ENCODE results near the gene PRSS2. TPM values are rescaled to one million over a fixed set of nuclear protein-coding genes. Genes with fewer than 3 reads are reported as not detected.

PRSS2 gene
- total RNA-seq, 1 donor from 2014 or later = 2.0 TPM

DNA sequence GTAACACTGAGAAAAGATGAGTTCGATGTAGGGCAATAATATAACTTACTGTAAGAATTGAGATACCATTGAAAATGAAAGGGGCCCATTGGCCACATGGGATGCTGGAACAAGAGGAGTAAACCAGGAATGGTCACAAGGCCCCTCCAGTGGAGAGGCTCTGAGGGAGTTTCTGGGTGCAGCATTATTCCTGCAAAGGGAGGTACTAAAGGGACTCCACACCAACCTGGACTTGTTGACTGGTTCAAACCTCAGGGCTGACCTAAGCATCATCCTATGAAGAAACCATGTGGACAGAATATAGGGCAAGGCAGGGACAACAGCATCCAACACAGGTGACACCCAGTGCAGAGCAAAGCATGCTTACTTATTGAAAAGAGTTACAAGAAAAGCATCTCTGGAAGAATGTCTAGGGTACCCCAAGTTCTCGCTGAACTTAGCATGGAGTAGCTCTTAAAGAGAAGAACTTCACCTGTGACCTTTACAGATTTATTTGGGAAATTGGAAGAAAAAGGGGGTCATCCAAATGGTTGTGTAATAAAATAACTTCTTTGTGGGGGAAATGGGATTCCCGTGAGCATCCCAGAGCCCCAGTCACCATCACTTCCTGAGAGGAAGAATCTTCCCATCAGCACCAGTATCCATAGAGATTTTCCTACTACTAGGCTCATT, 34.7 kb downstream of the PRSS2 start:
- TF ChIP-seq, protein P1, sequence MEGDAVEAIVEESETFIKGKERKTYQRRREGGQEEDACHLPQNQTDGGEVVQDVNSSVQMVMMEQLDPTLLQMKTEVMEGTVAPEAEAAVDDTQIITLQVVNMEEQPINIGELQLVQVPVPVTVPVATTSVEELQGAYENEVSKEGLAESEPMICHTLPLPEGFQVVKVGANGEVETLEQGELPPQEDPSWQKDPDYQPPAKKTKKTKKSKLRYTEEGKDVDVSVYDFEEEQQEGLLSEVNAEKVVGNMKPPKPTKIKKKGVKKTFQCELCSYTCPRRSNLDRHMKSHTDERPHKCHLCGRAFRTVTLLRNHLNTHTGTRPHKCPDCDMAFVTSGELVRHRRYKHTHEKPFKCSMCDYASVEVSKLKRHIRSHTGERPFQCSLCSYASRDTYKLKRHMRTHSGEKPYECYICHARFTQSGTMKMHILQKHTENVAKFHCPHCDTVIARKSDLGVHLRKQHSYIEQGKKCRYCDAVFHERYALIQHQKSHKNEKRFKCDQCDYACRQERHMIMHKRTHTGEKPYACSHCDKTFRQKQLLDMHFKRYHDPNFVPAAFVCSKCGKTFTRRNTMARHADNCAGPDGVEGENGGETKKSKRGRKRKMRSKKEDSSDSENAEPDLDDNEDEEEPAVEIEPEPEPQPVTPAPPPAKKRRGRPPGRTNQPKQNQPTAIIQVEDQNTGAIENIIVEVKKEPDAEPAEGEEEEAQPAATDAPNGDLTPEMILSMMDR (IDR thresholded peaks at IDR 0.05; ENCODE audit: unreplicated experiment) = no peak
- Mint-ChIP-seq H3K36me3 (ENCODE audit: low read depth, unreplicated experiment) (no peaks in the 10 kb centered on the region), H3K4me3 (ENCODE audit: unreplicated experiment) (no peak overlapping the region), H3K9me3 (ENCODE audit: unreplicated experiment) (no peaks in the 10 kb centered on the region), H3K27ac (ENCODE audit: unreplicated experiment) (no peak overlapping the region), H3K4me1 (ENCODE audit: unreplicated experiment) (no peaks in the 10 kb centered on the region), H3K27me3 (ENCODE audit: unreplicated experiment) (peaks cover 6% of the 10 kb centered on the region)
- no peak for DNase-seq (ENCODE audit: low spot score)

DNA sequence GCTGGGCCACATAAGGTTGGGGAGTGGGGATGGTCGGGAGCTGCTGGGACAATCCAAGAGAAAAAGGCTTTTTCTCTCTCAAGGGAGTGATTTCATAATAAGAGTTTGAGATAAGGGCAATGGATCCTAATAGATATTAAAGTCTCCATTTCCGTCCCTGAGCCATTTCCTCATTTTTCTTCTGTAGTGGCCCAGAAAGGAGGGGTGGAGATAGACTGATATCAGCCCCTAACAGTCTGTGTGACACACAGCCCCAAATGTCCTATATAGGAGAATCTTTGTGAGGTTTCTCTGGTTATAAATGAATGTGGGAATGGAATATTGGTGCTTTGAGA, 35.2 kb downstream of the PRSS2 start:
- TF ChIP-seq, protein P1 (IDR thresholded peaks at IDR 0.05; ENCODE audit: unreplicated experiment) = no peak
- no peak for DNase-seq (ENCODE audit: low spot score)
- peaks cover 6% of the 10 kb centered on the region for H3K27me3 Mint-ChIP-seq (ENCODE audit: unreplicated experiment)
- no peaks in the 10 kb centered on the region for H3K4me1 Mint-ChIP-seq (ENCODE audit: unreplicated experiment)
- no peak overlapping the region for H3K27ac Mint-ChIP-seq (ENCODE audit: unreplicated experiment)
- no peaks in the 10 kb centered on the region for H3K9me3 Mint-ChIP-seq (ENCODE audit: unreplicated experiment)
- no peak overlapping the region for H3K4me3 Mint-ChIP-seq (ENCODE audit: unreplicated experiment)
- H3K36me3 Mint-ChIP-seq (ENCODE audit: low read depth, unreplicated experiment) = no peaks in the 10 kb centered on the region

DNA sequence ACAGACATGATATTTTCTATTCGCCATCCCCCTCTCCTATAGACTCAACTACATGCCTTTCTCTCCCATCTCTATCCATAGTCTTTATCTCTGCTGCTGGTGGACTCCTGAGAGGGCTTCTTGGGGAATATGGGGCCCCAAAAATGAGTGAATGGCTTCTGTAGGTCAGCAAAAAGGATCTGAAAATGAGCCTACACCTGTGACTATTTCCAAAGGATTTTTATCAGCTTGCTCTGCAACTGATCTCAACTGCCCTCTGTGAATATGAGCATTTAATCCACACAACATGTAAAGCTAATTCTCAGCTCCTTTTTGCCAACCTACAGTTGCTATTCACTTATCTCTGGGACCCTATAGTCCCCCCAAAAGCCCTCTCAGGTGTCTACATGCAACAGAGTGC, 36.2 kb downstream of the PRSS2 start:
- Mint-ChIP-seq H3K27ac (ENCODE audit: unreplicated experiment) (no peak overlapping the region), H3K36me3 (ENCODE audit: low read depth, unreplicated experiment) (no peaks in the 10 kb centered on the region), H3K9me3 (ENCODE audit: unreplicated experiment) (no peaks in the 10 kb centered on the region), H3K4me1 (ENCODE audit: unreplicated experiment) (no peaks in the 10 kb centered on the region), H3K27me3 (ENCODE audit: unreplicated experiment) (peaks cover 6% of the 10 kb centered on the region), H3K4me3 (ENCODE audit: unreplicated experiment) (no peak overlapping the region)
- TF ChIP-seq, protein P1 (IDR thresholded peaks at IDR 0.05; ENCODE audit: unreplicated experiment) = no peak
- no peak for DNase-seq (ENCODE audit: low spot score)

- no peak for DNase-seq (ENCODE audit: low spot score)
- TF ChIP-seq, protein P1 (IDR thresholded peaks at IDR 0.05; ENCODE audit: unreplicated experiment) = no peak
- Mint-ChIP-seq H3K27me3 (ENCODE audit: unreplicated experiment) (peaks cover 6% of the 10 kb centered on the region), H3K27ac (ENCODE audit: unreplicated experiment) (no peak overlapping the region), H3K36me3 (ENCODE audit: low read depth, unreplicated experiment) (no peaks in the 10 kb centered on the region), H3K4me1 (ENCODE audit: unreplicated experiment) (no peaks in the 10 kb centered on the region), H3K4me3 (ENCODE audit: unreplicated experiment) (no peak overlapping the region), H3K9me3 (ENCODE audit: unreplicated experiment) (no peaks in the 10 kb centered on the region)
These were observed 37.2 kb downstream of the PRSS2 start for GRCh38 chr7:142807855-142808460.

GRCh38 chr7:142808461-142808801, 37.7 kb downstream of the PRSS2 start:
- peaks cover 3% of the 10 kb centered on the region for H3K27me3 Mint-ChIP-seq (ENCODE audit: unreplicated experiment)
- H3K36me3 Mint-ChIP-seq (ENCODE audit: low read depth, unreplicated experiment) = no peaks in the 10 kb centered on the region
- no peak for DNase-seq (ENCODE audit: low spot score)
- TF ChIP-seq, protein P1 (IDR thresholded peaks at IDR 0.05; ENCODE audit: unreplicated experiment) = no peak
- H3K9me3 Mint-ChIP-seq (ENCODE audit: unreplicated experiment) = no peaks in the 10 kb centered on the region
- H3K4me3 Mint-ChIP-seq (ENCODE audit: unreplicated experiment) = no peak overlapping the region
- no peak overlapping the region for H3K27ac Mint-ChIP-seq (ENCODE audit: unreplicated experiment)
- H3K4me1 Mint-ChIP-seq (ENCODE audit: unreplicated experiment) = no peaks in the 10 kb centered on the region
